ENCODE data around the gene DPT. TPM values are rescaled to one million over a fixed set of nuclear protein-coding genes. Genes with fewer than 3 reads are reported as not detected.

DPT gene
- total RNA-seq, 4 donors from 2014 or later, result 147 to 298 (median 275) TPM

- ATAC-seq (ENCODE audit: low FRiP score), result no peak
- no peak for DNase-seq (ENCODE audit: low spot score)
Observed at GRCh38 chr1:168687816-168688215, 41.2 kb downstream of the DPT start.

DNA sequence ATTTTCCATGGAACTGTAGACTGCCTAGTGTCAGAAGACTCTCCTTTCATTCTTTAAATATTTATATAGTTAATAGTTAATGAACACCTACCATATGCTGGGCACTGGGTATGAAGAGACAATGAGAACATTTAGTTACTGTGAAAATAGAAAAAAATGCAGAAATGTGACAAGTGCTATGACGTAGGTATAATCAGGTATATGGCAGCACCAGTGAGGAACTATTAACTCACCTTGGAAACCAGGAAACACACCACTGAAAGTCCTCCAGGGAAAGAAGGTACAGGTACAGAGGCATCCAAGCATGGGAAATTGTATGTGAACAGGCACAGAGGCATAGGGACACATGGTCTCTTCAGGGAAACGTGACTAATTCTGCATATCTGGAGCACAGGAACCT is 42.3 kb downstream of the DPT start:
- TF ChIP-seq, protein P1, sequence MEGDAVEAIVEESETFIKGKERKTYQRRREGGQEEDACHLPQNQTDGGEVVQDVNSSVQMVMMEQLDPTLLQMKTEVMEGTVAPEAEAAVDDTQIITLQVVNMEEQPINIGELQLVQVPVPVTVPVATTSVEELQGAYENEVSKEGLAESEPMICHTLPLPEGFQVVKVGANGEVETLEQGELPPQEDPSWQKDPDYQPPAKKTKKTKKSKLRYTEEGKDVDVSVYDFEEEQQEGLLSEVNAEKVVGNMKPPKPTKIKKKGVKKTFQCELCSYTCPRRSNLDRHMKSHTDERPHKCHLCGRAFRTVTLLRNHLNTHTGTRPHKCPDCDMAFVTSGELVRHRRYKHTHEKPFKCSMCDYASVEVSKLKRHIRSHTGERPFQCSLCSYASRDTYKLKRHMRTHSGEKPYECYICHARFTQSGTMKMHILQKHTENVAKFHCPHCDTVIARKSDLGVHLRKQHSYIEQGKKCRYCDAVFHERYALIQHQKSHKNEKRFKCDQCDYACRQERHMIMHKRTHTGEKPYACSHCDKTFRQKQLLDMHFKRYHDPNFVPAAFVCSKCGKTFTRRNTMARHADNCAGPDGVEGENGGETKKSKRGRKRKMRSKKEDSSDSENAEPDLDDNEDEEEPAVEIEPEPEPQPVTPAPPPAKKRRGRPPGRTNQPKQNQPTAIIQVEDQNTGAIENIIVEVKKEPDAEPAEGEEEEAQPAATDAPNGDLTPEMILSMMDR (IDR thresholded peaks at IDR 0.05), result no peak
- no peak for ATAC-seq (ENCODE audit: low FRiP score)
- DNase-seq (ENCODE audit: low spot score), result no peak

More at GRCh38 chr1:168687816-168688215, 41.2 kb downstream of the DPT start:
- TF ChIP-seq, protein P1 (IDR thresholded peaks at IDR 0.05), result no peak

- DNase-seq (ENCODE audit: low spot score) (no peak), ATAC-seq (ENCODE audit: low FRiP score) (no peak)
- TF ChIP-seq, protein P1 (IDR thresholded peaks at IDR 0.05), result no peak
Observed at GRCh38 chr1:168683871-168684270, 45.1 kb downstream of the DPT start.

DNA sequence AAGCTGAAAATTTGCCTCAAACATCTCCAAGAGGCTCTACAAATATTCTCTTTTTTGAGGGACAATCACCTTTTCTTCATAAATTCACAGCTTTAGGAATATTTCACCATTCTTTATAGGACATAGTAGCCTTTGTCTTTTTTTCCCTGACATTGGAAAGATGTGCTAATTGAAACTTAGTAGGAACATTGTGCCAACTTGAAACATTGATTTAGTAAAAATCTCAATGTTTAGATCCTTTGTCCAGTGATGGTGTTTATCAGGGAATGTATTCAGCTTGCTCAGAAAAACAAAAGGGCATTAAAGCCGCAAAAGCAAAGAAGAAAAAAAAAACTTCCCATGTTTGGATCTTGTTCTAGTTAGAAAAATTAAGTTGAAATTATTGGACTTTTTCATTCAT is 52.1 kb downstream of the DPT start:
- TF ChIP-seq, protein P1 (IDR thresholded peaks at IDR 0.05), result no peak
- DNase-seq (ENCODE audit: low spot score) (no peak), ATAC-seq (ENCODE audit: low FRiP score) (no peak)

DNA sequence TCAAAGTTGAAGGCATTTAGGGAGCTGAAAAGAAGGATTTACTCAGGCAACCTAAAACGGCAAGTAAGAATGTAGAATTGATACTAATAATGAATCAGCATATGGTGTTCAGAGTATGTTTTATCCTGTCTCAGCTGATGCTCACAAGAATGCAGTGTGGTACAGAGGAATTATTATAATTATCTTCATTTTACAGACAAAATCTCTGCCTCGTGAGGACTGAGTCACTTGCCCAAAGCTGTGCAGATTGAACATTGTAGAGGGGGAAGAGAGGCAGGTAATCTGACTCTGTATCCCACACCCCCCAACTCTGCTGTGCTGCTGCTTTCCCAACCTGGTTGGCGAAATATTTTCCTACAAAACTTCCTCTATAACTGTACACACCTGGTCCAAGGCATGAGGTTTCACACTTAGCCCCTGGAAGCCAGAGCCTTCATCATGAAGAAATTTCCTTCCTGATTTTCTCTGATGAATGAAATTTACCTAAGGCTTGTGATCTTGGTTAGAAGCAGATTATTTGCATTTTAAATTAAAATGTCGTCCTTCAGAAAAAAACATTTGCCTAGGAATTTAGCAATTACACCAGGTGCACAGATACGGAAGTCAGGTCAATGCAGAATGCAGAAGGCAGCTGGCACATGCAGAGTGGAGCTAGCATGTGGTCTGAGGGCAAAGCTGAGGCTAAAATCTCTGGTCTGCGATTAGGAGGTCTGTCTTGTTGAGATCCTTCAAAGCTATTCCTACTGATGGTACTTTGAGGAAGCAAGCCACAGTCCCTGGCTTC is 52.8 kb downstream of the DPT start:
- ATAC-seq (ENCODE audit: low FRiP score) (no peak), DNase-seq (ENCODE audit: low spot score) (no peak)
- TF ChIP-seq, protein P1 (IDR thresholded peaks at IDR 0.05), result no peak

DNA sequence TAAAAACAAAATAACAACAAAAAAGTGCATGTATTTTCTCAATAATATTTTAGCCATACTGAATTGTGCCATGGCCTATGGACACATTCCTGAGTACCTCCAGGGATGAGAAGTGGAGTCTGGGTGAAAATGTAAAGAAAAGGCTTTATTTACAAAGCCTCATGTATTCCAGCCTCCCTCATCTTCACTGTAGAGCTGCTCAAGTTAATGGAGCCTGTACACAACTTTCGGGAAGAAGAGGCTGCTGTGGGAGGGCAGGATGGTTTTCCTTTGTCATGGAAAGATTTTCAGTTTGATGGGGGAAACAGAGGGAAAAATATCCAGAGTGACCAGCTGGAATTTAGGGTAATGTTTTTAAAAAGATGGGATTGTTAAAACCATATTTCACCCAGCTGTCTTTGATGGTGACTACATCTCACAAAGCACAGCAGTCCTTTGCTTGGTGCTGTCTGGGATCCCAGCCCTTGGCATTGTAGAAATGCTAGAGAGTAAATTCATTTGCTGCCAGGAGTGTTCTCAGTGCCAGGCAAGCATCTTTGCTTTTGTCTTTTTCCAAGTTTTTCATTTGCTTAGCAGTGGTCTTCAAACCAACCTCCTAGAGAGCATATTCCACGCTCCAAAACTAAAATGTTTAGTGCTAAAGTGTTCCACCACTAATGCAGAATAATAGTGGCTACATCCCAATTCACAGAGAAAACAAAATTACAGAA is 54.9 kb downstream of the DPT start:
- no peak for ATAC-seq (ENCODE audit: low FRiP score)
- no peak for DNase-seq (ENCODE audit: low spot score)
- TF ChIP-seq, protein P1 (IDR thresholded peaks at IDR 0.05), result no peak
